T47D (cell line): Measurements from ENCODE around the gene FAM151A.

Source experiments
- DNase-seq, 2 experiments: peaks; one replicate each; pipeline versions ENCODE4 v3.0.0 to v3.0.0-alpha.2; 2011 to 2012; ENCODE audit warnings: low read depth in 1 of 2, low spot score in 1 of 2
- JUND ChIP-seq: IDR thresholded peaks from 2 replicates; pipeline ENCODE4 v1.6.1; 2012; ENCODE audit warnings: low read depth
- in situ Hi-C: cut with HindIII; loops from 2 replicates; pipeline ENCODE4 v1.10.0; 2016; ENCODE audit warnings: low sequenced_read_pairs, low pct_unique_long_range_greater_than_20kb

Gene FAM151A

DNA sequence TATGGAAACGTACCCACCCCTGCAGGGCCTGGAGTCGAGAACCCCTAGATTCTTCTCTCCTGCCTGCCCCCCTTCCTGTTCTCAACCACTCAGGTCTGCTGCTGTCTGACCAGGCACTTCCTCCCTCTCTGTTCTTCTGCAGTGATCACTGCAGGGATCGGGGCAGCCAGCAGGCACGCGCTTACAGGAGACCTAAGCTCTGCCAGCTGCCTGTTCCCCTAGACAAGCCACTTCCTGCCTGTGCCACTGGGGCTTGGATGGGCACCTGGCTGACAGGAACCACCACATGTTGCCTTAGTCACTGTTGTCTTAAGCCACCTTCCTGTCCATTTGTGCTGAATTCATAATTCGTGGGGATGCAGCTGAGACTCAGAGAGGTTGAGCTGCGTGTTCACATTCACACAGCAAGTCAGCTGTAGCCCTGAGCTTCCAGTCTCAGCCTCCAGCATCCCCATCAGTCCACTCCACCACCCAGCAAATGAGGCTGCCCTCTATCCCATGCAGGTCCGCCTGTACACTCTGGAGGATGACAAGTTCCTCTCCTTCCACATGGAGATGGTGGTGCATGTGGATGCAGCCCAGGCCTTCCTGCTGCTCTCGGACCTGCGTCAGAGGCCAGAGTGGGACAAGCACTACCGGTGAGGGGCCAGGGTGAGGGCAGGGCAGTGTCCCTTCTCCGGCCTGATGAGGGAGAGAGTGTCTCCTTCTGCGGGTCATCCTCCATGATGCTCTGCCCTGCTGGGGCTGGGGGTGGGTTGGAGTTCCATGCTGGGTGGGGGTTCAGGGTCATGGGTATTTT lies 18.6 kb downstream of the FAM151A start:
- in situ Hi-C loops: no loop called here
- no peak for DNase-seq
- no peak for TF ChIP-seq JUND

DNA sequence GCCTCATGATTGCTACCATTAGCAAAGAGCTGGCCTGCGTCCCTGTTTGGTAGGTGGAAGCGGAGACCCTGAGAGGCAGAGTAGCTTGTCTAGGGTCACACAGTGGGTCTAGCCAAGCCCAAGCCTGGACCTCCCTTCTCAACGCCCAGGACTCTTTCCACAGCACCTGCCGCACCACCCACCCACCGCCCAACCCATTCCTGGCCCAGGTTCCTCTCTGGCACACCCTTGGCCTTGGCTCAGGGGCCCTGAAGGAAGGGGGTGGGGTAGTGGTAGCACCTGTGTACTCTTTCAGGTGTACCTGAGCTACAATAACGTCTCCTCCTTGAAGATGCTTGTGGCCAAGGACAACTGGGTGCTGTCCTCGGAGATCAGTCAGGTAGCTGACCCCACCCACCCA lies 19.3 kb downstream of the FAM151A start:
- in situ Hi-C loops: no loop called here
- DNase-seq: no peak
- no peak for TF ChIP-seq JUND

DNA sequence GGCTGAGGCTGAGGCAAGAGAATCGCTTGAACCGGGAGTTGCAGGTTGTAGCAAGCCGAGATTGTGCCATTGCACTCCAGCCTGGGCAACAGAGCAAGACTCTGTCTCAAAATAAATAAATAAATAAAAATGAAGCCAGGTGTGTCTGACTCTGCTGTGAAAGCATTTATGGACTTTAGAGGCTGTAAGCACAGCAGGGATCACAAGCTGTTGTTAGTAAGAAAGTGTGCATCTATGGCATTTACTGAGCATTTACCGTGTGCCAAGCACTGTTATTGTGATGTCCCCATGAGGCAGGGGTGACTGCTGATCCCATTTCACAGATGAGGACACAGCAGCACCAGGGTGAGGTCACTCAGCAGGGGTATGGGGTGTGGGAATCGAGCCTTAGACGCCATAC lies 20.1 kb downstream of the FAM151A start:
- in situ Hi-C loops: no loop called here
- DNase-seq: no peak
- no peak for TF ChIP-seq JUND

DNA sequence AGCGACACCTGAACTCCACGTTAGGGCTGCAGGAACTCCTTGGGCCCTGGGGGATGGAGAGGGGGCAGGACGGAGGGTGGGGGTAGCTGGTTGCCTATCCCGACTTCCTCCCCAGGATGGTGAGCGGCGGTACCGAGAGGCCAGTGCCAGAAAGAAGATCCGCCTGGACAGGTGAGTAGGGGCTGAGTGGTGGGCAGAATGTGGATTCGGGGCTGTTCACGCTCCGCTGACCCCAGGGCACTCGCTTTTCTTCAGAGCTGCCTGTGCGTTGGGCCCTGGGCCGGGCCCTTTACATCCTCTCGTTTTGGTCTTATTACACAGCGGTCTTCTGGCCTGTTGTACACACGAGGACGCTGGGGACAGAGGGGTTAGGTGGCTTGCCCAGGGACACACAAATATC lies 20.8 kb downstream of the FAM151A start:
- TF ChIP-seq JUND: no peak
- in situ Hi-C loops: no loop called here
- DNase-seq: no peak

DNA sequence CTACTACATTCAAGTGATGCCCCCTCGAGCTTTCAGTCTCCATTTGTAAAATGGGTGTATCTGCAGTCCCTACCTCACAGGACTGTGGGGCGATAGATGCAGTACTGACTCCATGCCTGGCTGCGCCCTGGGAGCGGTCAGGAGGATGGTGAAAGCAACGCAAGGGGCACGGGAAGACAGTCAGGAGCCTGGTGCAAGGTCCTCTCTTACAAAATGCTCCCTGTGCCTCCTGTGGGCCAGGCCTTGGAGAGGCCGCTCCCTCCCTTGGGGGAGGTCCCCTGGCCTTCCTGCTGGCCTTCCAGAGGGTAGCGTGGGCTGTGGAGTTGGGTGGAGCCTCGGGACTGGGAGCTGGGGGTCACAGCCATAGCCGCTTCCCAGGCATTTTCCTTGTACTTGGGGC lies 21.6 kb downstream of the FAM151A start:
- in situ Hi-C loops: no loop called here
- no peak for TF ChIP-seq JUND
- DNase-seq: no peak

DNA sequence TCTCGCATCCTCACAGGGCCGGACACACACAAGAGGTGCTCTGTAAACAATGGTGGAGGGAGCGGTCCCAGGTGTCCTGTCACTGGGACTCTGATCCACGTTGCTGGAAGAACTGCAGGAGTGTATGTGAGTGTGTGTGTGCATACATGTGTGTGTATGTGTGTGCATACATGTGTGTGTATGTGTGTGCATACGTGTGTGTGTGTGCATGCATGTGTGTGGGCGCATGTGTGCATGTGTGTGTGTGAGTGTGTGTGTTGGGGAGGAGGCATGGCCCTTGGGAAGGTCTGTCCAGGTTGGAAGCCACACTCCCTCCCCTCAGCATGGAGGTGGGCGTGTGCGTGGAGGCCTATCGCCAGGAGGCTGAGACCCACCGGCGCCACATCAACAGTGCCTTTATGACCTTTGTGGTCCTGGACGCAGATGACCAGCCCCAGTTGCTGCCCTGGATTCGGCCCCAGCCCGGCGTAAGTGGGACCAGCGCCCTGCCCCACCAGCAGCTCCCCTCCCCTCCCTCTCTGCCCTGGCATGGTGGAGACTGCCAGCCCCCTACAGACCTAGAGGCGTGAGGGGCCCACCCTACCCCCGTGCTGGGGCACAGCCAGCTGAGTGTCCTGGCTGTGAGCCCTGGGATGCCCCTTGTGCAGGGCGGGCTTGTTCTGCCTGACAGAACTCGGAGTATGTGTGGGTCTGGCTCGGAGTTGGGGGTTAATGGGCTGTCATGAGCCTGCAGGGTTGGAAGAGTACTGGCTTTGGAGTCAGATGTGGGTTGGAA lies 22.2 kb downstream of the FAM151A start:
- DNase-seq: no peak
- in situ Hi-C loops: no loop called here
- TF ChIP-seq JUND: no peak

DNA sequence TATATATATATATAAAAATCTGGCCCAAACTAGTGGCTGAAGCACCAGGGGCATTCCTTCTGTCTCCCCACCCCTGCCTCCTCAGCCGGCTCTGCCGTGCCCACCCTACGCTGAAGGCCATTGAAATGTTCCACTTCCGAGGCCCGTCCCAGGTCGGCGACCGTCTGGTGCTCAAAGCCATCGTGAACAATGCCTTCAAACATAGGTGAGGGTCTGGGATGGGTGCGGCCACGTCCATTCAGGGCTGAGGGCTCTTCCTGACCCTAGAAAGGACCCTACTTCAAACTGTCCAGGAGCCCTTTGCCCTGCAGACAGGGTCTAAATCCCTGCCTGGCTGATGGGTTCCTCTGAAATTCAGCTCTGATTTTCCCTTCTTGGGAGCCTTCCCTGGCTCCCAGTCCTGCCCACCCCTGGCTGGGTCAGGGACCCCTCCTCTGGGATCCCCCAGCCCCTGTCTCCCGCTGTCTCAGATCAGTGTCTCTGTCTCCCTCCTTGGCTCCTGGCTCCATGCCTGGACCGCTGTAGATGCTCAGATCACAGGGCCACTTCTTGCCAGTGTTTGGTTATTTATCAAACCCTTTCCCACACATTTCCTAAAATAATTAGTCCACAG lies 24.0 kb downstream of the FAM151A start:
- in situ Hi-C loops: no loop called here
- DNase-seq: no peak
- TF ChIP-seq JUND: no peak

DNA sequence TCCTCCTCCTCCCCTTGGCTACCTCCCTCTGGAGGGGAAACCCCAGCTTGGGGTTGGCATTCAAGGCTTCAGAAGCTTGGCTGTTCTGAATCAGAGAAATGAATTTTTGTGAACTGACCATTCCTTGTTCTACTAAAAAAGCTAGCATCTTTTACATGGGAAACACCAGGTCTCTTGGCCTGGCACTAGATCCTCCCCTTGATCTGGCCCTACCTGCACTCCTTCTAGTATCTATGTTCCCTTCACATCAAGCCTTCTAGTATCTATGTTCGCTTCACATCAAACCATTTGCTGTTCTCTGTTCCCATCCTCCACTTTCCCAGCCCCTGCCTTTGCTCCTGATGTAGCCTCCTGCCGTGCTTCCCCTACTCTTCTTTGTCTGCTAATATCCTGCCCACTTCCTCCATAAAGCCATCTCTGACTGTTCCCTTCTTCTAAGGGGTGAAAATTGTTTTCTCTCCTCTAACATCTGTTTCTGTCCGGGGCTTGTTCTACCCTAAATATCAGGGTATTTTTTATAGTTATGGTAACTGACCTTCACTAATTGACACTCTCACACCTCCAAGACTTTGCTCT lies 25.8 kb downstream of the FAM151A start:
- TF ChIP-seq JUND: no peak
- in situ Hi-C loops: no loop called here
- no peak for DNase-seq

DNA sequence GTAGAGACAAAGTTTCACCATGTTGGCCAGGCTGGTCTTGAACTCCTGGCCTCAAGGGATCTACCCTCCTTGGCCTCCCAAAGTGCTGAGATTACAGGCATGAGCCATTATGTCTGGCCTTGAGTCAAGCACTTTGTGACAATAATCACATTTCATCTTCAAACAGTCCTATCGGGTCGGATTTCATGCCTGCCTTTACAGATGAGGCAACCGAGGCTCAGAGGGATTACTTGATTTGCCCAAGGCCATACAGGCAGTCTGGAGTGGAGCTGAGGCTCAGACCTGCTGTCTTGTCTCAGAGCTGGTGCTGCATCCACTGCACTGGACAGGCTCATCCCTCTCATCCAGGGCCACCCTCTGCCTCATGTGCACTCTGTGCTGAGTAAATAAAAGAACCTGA lies 26.6 kb downstream of the FAM151A start:
- DNase-seq: no peak
- TF ChIP-seq JUND: no peak
- in situ Hi-C loops: no loop called here

DNA sequence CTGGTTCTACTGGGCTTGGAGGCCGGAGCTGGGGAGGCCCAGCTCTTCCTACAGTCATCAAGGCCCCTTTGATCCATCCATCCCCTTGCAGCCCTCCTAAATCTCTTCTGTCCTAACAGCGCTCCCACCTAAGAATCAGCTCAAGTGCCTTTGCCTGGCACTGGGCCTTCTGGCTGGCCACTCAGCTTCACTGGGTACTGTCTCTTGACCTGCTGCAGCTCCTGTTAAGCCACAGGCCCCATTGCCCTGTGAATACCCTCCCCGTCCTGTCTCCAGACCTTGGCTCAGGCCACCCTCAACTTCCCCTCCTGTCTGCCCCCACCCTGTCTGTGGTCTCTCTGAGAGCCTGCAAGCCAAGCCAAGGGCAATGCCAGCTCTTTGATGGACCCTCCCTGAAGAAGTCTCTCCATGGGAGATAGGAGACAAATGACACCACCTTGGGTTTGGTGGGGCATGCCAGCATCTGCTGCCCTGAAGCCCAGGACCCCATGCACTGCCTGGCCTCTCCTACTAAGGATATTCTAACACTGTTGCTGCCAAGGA lies 27.3 kb downstream of the FAM151A start:
- in situ Hi-C loops: no loop called here
- DNase-seq: no peak
- TF ChIP-seq JUND: no peak

DNA sequence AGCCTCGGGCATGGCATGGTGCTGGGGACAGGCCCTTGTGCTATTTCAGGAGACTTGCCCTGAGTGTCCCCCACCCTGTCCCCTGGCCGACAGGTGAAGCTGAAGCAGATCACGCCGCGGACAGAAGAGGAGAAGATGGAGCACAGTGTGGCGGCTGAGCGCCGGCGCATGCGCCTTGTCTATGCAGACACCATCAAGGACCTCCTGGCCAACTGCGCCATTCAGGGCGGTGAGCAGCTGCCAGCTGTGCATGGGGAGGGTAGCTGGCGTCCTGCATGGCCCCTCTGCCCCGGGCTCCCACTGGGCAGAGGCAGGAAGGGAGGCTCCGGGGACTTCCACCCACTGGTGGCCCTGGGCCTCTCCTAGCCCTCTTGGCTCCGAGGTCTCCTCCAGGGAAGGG lies 28.9 kb downstream of the FAM151A start:
- in situ Hi-C loops: no loop called here
- no peak for DNase-seq
- no peak for TF ChIP-seq JUND

DNA sequence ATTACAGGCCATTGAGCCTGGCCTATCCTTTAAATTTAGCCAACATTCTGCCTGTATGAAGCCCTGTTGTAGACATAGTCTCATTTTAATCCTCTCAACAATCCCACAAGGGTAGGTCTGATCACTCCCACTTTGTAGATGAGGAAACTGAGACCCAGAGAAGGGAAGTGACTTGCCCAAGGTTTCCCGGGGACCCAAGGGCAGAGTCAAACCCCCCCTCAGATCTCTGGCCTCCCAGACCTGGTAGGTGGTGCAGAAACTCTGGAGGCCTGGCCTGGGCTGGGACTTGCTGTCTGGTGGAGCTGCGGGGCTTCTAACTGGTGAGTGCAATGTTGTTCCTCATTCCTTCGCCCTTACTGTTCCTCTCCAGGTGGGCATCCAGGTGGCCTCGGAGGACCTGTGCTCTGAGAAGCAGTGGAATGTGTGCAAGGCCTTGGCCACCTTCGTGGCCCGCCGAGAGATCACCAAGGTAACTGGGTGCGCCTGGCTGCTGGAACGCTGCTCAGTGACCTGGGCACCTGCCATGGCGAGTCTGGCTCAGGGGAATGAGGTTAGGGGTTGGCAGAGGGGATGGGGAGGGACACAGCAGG lies 29.7 kb downstream of the FAM151A start:
- in situ Hi-C loops: no loop called here
- DNase-seq: no peak
- no peak for TF ChIP-seq JUND
